Suppressor macrophage treated with lipopolysaccharide for 1 hour (primary cell): ENCODE measurements around the gene ZNF775.

ENCODE experiments used
- DNase-seq, 3 donors: peaks; one replicate each; pipeline ENCODE4 v3.0.0-alpha.2; 2020 to 2022

The ZNF775 gene

GRCh38 chr7:150369748-150370501 lies 9.2 kb upstream of the ZNF775 start:
- DNase-seq = peak in 1 of 3 donors; percentile 35

- no peak for DNase-seq
These were observed 8.5 kb upstream of the ZNF775 start for GRCh38 chr7:150370612-150371071.

- DNase-seq = no peak
These were observed 7.8 kb upstream of the ZNF775 start for GRCh38 chr7:150371131-150371995.

DNA sequence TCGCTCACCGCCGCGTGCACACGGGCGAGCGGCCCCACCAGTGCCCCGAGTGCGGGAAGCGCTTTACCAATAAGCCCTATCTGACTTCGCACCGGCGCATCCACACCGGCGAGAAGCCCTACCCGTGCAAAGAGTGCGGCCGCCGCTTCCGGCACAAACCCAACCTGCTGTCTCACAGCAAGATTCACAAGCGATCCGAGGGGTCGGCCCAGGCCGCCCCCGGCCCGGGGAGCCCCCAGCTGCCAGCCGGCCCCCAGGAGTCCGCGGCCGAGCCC lies 7.2 kb upstream of the ZNF775 start:
- no peak for DNase-seq

- no peak for DNase-seq
These were observed 6.7 kb upstream of the ZNF775 start for GRCh38 chr7:150372271-150373048.

DNA sequence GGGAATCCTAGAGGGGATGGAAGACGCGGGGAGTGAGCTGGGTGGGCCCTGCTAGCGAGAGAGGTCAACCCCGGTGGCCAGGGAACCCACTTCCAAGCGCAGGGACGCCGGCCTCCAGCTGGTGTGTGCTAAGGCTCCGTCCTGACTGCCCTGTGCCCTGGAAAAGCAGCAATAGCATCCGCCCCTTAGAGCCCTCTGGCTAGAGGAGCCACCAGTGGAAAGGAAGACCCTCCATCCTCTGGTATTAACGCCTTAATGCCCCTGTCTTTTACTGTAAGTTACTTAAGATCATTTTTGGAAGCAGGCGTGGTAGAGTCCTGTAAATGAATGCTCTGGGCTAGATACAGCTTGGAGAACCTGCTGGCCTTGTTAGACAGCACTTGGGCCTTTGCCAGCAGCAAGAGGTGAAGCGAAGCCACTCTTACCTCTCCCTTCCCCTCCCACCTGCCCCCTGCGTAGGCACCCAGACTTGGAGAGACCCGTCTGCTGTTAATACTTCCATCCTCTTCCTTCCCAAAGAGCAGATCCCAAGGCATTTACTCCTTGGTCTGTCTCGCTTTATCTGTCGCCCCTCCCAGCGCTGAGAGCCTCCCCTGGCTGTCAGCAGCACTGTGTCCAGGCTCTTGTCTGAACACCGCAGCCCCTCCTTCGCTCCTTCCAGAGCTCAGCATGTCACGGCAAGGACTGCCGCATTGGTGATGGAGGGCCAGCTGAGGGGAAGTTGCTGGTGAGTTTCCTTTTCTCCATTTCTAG lies 5.9 kb upstream of the ZNF775 start:
- DNase-seq = no peak

DNA sequence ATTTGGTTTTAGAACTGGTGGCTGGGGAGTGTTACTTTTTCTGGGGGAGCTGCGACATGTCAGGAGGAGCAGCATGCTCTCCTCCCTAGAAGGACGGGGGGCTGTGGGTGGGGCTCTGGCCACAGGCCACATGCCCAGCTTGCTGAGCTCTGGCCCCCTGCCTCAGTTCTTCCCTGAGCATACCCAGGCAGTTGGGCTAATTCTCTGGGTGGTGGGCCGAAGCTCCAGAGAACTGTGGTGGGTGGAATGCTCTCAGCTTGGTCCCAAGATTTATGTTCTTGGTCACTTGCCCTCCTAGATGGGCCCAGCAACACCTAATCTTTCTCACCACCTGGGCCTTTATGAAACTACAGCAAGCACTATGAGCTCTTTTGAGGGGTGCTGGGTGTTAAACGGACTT lies 5.1 kb upstream of the ZNF775 start:
- no peak for DNase-seq

- DNase-seq = no peak
These were observed 4.7 kb upstream of the ZNF775 start for GRCh38 chr7:150374472-150374871.

DNA sequence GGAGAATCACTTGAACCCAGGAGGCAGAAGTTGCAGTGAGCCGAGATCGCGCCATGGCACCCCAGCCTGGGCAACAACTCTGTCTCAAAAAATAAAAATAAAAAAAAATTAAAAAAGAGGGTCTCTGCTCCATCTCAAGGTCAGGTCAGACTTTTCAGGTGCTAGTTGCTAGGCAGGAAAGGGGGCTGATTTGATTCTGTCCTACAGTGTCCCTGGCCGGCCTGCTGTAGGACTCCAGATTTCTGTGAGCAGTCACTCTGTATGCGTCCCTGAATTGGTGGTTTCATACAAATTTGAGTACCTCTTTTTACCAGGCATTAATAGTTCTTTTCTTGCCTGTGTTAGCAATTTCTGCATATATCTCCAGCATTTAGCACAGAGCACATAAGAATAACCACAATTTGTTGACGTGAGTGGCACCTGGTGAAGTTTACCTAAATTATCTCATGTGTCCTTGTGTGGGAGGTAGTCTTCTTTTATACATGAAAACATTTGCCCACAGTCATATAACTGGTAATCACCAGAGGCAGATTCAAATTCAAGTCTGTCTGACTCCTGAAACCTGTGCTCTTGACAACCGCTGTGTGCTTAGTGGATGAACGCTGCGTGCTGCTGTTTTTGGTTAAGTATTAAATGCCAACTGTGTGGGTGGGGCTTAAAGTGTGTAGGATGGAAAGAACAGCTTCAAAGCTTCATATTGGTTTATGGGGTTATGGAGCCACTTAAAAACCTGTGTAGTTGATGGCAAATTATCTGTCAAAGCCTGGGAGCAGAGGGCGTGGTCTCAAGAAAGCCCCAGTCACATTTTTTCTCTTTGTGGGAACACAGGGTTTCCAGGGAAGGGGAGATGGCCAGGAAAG lies 3.2 kb upstream of the ZNF775 start:
- DNase-seq = no peak

DNA sequence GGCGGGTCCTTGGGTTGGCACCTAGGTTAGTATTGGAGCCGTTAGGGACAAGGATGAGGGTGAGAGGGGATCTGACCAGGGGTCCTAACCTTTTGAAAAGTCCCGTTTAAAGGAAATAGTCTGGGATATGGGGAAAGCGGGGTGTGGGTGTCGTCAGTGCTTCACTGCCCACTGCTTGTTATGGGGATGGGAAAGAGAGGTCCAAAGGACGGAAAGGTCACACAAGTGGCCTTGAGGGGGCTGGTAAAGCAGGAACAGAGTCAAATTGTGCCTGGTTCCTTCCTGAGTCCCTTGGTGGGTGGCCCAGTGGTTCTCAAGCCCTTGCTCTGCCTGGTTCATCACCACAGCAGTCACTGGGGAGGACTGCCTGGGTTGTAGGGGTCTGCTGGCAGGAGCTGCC lies 2.6 kb upstream of the ZNF775 start:
- DNase-seq = no peak

- DNase-seq = peak; percentile 57 to 63 (median 61)
These were observed 1.9 kb upstream of the ZNF775 start for GRCh38 chr7:150377196-150377595.

DNA sequence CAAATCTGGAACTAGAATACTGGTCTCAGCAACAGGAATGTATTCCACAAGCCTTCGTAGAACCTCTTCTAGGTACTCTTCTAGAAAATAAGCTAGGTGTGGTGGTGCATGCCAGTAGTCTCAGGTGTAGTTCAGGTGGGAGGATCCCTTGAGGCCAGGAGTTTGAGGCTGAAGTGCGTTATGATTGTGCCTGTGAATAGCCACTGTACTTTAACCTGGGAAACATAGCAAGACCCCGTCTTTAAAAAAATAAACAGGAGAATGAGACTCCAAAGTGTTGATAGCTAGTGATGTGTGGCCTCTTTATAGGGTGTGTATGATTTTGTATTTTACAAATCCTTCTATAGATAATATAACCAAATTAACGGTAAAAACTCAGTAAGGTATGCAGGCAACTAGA lies 1.5 kb upstream of the ZNF775 start:
- DNase-seq = no peak

GRCh38 chr7:150378115-150378852 lies 846 bp upstream of the ZNF775 start:
- DNase-seq = peak; percentile 51 to 65 (median 52)

DNA sequence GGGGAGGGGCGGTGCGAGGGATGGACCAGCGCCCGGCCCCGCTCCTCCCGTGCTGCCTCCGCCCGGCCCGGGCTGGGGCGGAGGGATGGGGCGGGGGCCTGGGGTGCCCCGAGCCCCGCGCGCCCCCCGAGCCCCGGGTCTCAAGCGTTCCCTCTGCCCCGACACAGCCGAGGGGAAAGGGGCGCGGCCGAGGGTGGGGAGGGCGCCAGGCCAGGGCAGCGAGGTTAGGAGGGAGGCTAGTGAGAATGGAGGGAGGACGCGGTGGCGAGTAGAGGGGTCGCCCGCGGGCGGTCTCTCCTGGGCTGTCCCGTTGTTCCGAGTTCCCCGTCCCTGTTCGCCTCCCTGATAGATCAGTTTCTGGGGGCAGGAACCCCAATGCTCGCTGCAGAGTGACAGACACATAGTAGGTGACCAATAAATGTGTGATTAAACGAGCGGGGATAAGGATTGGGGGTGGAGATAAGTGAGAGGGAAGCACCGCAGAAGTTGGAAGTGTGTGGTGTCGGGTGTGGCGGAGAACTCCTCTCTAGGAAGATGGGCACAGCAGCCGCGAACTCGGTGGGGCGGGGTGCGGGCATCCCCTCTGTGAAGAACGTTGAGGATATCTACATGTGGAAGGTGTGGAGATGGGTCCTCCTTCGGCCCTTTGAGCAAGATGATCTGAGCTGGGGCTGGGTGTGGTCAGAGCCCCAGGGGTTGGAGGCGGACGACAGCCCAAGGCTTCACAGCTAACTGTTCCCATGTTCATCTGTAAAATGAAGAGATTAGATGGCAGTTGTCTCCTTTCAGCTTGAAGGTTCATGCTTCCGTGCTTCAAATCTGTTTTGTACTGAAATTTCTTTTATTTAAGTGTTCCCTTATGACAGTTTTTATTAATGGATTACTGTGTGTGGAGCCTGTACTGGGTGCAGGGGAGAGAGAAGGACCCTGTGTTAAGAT lies 580 bp downstream of the ZNF775 start:
- peak; percentile 27 to 49 (median 34) for DNase-seq

GRCh38 chr7:150380463-150380862 lies 1.3 kb downstream of the ZNF775 start:
- DNase-seq = no peak

DNA sequence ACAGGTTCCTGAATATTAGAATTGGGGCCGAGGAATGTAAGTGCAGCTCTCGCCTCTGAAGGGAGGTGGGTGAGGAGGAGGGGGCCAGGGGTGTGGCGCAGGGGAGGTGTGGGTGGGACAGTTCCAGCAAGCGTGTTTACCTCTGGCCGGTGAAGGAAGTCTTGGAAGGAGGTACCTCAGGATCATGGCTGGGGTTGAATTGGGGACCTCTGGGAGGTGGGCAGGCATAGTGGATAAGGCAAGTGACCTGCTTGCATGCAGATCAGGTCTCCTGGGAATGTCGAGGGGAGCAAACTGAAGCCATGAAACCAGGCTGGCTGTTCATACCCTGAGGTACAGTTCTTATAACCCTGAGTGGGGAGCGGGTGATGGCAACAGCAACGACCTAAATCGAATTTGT lies 2.0 kb downstream of the ZNF775 start:
- DNase-seq = no peak

DNA sequence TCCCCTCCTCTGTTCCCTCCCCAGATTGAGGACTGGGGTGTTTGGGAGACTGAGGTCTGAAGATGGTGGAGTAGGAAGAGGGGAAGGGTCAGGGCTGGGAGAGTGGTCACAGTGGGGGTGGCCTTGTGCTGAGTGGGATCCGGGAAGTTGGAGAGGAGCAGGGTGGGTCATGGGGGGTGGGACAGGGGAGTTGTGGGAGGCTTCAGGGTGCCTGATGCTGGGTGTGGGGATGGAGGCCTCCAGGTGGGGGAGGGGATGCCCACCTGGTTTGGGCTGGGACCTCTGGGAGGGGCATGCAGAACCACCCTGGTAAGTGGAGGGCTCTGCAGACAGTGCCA lies 2.6 kb downstream of the ZNF775 start:
- no peak for DNase-seq

- DNase-seq = no peak
These were observed 3.2 kb downstream of the ZNF775 start for GRCh38 chr7:150382123-150382843.

DNA sequence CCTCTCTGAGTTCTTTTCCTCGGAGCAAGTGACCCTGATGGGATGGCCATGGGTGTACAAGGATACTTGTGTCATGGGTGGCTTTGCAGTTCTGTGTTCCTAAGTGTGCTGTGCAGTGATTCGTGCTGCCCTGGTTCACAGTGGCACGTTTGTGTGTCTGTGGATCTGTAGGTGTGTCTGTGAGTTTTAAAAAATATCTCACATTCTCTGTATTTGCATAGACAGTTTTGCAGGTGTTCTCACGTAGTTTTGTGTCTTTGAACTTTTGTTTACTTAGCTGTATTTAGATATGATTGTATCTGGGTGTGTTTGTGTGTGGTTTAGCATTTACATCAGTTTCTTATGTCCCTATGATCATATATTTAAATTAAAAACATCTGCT lies 3.7 kb downstream of the ZNF775 start:
- DNase-seq = no peak
